ENCODE data around the gene SPECC1. TPM values are rescaled to one million over a fixed set of nuclear protein-coding genes. Genes with fewer than 3 reads are reported as not detected.
"Not testable (repeated sequence)": the region's sequence is repeated elsewhere in the genome, so short reads cannot be mapped to it uniquely, and the experiment has no call there.

The SPECC1 gene
- total RNA-seq, 4 donors from 2014 or later: 72.1 to 133 (median 83.7) TPM

DNA sequence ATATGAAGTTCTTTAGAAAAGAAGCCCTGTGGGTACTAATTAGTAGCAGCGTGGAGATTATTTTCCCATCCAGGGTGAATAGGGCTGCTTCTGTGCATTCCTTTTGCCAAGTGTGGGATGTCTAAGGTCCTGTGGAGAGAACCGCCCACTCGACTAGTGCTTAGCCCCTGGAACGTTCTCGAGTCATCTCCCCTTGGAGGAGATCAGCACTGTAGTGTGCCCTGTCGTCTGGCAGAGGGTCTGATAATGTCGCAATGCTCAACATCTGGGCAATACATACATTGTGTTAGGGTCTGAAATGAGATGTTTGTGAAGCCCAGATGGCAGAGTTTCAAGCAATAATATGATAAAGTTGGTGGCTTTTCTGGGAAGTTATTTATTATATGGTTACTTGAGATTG, 64.8 kb downstream of the SPECC1 start:
- peak overlapping the region in 2 of 4 donors; percentile 28 to 29 for H3K4me3 ChIP-seq
- DNase-seq: no peak

DNA sequence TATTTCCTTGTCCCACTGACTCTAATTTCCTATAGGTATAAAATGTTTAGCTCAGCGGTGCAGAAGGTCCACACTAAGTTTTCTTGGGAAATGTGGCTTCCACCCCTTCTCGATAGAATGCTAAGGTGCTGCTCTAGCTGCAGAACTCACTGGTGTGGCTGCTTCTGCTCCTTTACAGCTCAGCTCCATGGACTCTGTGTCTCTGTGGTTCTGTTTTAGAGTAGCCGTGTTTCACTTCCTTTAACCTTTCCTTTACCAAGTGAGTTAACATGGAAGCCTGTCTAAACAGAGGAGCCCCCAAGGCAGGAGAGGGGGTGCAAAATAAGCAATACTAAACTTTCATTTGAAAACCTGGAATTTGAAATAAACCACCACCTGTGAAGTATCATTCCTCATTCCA, 65.3 kb downstream of the SPECC1 start:
- Histone ChIP-seq H3K27ac (peak overlapping the region in 1 of 4 donors; percentile 6), H3K4me1 (no peaks in the 10 kb centered on the region), H3K36me3 (no peaks in the 10 kb centered on the region), H3K4me3 (peak overlapping the region in 1 of 4 donors; percentile 29), H3K9me3 (no peaks in the 10 kb centered on the region), H3K27me3 (no peaks in the 10 kb centered on the region)
- no peak for TF ChIP-seq POLR2A (IDR thresholded peaks at IDR 0.05)
- TF ChIP-seq, protein P1, sequence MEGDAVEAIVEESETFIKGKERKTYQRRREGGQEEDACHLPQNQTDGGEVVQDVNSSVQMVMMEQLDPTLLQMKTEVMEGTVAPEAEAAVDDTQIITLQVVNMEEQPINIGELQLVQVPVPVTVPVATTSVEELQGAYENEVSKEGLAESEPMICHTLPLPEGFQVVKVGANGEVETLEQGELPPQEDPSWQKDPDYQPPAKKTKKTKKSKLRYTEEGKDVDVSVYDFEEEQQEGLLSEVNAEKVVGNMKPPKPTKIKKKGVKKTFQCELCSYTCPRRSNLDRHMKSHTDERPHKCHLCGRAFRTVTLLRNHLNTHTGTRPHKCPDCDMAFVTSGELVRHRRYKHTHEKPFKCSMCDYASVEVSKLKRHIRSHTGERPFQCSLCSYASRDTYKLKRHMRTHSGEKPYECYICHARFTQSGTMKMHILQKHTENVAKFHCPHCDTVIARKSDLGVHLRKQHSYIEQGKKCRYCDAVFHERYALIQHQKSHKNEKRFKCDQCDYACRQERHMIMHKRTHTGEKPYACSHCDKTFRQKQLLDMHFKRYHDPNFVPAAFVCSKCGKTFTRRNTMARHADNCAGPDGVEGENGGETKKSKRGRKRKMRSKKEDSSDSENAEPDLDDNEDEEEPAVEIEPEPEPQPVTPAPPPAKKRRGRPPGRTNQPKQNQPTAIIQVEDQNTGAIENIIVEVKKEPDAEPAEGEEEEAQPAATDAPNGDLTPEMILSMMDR (IDR thresholded peaks at IDR 0.05): no peak
- DNase-seq: no peak

More for the DNA sequence above, 64.8 kb downstream of the SPECC1 start:
- Histone ChIP-seq H3K27me3 (no peaks in the 10 kb centered on the region), H3K9me3 (no peaks in the 10 kb centered on the region), H3K36me3 (no peaks in the 10 kb centered on the region), H3K27ac (peak overlapping the region in 2 of 4 donors; percentile 6 to 47), H3K4me1 (no peaks in the 10 kb centered on the region)
- no peak for TF ChIP-seq POLR2A (IDR thresholded peaks at IDR 0.05)
- TF ChIP-seq, protein P1 (IDR thresholded peaks at IDR 0.05): no peak

DNA sequence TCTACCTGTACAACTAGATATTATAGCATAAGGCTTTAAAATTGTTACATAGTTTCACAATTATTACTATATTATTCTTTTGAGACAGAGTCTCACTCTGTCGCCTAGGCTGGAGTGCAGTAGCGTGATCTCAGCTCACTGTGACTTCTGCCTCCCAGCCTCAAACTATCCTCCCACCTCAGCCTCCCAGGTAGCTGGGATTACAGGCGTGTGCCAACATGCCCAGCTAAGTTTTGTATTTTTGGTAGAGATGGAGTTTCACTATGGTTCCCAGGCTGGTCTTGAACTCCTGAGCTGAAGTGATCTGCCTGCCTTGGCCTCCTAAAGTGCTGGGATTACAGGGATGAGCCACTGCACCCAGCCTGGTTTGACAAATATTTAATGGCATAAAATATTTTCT, 67.0 kb downstream of the SPECC1 start:
- H3K4me3 ChIP-seq, H3K4me1 ChIP-seq, H3K36me3 ChIP-seq, H3K9me3 ChIP-seq, H3K27ac ChIP-seq, DNase-seq, H3K27me3 ChIP-seq: not testable (repeated sequence)

DNA sequence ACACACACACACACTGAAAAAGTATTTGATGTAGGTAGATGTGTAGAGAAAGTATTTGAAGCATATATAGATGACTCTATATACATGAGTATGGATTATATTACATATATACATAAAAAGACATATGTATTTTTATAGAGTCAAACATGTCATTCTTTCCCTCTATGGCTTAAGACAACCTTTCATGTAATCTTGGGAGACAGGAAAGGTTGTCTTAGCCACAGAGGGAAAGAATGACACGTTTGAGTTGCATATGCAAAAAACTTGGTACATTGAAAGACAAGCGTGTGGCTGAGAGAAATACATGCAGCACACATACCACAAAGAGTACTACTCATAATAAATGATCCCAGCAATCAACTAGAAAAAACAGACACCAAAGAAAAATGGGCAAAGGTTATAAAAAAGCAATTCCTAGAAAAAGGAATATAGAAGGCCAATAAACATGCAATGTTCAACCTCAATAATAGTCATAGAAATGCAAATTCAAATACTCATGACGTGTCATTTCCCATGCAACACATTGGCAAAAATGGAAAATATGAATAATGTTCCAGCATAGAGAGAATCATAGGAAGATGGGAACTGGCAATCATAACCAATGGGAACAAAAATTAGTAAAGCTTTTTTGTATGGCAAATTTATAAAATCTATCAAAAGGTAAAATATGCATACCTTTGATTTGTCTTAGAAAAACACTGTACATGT, 69.0 kb downstream of the SPECC1 start:
- Histone ChIP-seq H3K9me3 (no peaks in the 10 kb centered on the region), H3K4me3 (no peak overlapping the region), H3K4me1 (no peaks in the 10 kb centered on the region), H3K27ac (no peak overlapping the region), H3K27me3 (no peaks in the 10 kb centered on the region), H3K36me3 (no peaks in the 10 kb centered on the region)
- TF ChIP-seq, protein P1 (IDR thresholded peaks at IDR 0.05): no peak
- TF ChIP-seq POLR2A (IDR thresholded peaks at IDR 0.05): no peak
- DNase-seq: no peak

DNA sequence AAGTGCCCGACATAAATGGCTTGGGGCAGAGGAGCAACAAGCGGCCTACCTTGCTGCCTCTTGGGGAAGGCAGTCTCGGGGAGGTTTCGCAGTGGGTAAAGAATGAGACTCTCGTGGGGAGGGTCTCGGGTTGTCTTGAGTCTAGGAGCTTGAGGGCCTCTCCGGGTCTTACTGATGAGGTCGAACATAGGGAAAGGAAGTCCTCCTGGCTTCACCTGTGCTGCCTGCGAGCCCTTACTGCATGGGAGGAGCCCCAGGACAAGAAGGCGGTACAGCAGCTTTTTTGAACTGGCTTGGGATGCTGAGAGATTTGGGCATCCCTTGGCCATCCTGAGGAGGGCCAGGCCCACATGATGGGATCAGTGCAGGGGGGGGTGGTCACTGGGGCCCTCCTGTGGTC, 71.4 kb downstream of the SPECC1 start:
- no peaks in the 10 kb centered on the region for H3K9me3 ChIP-seq
- no peak for DNase-seq
- no peak overlapping the region for H3K27ac ChIP-seq
- no peaks in the 10 kb centered on the region for H3K36me3 ChIP-seq
- no peak overlapping the region for H3K4me3 ChIP-seq
- TF ChIP-seq POLR2A (IDR thresholded peaks at IDR 0.05): no peak
- TF ChIP-seq, protein P1 (IDR thresholded peaks at IDR 0.05): no peak
- no peaks in the 10 kb centered on the region for H3K4me1 ChIP-seq
- no peaks in the 10 kb centered on the region for H3K27me3 ChIP-seq

DNA sequence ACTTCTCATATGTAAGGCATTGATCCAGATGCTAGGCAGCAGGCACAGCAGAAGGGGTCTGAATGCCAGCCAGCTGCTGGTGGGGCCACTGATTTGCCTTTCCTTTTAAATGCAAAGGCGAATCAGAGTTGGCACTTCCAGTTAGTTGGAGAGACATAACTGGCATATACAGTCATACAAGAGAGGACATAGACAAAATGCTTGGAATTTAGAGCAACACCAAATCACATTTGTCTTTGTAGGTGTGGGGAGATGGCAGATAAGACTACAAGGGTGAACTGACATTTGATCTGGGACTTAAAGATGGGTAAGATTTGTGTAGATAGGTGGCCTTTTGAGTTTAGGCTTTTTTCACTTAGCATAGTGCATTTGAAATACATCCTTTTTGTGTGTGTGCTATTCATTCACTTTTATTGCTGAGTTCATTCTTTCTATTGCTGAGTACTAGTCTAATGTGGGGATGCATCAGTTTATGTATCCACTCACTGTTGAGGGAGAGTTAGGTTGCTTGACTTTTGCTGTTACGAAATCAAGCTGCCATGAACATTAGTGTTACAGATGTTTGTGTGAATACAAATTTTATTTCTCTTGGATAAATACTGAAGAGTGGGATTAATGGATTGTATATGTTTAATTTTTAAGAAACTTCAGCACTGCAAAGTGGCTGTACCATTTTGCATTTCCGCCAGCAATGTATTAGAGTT, 74.1 kb downstream of the SPECC1 start:
- DNase-seq: no peak
- H3K9me3 ChIP-seq: no peaks in the 10 kb centered on the region
- H3K4me1 ChIP-seq: no peaks in the 10 kb centered on the region
- H3K27me3 ChIP-seq: no peaks in the 10 kb centered on the region
- no peak overlapping the region for H3K4me3 ChIP-seq
- no peak overlapping the region for H3K27ac ChIP-seq
- TF ChIP-seq, protein P1 (IDR thresholded peaks at IDR 0.05): no peak
- TF ChIP-seq POLR2A (IDR thresholded peaks at IDR 0.05): no peak
- H3K36me3 ChIP-seq: no peaks in the 10 kb centered on the region
